GOT3 (cell line): ENCODE results near the gene MYL3.

Experiments used
- DNase-seq: peaks from one replicate; lab custom pipeline; 2025; ENCODE audit warnings: mixed read lengths; lab: John Stamatoyannopoulos, UW

MYL3 gene

DNA sequence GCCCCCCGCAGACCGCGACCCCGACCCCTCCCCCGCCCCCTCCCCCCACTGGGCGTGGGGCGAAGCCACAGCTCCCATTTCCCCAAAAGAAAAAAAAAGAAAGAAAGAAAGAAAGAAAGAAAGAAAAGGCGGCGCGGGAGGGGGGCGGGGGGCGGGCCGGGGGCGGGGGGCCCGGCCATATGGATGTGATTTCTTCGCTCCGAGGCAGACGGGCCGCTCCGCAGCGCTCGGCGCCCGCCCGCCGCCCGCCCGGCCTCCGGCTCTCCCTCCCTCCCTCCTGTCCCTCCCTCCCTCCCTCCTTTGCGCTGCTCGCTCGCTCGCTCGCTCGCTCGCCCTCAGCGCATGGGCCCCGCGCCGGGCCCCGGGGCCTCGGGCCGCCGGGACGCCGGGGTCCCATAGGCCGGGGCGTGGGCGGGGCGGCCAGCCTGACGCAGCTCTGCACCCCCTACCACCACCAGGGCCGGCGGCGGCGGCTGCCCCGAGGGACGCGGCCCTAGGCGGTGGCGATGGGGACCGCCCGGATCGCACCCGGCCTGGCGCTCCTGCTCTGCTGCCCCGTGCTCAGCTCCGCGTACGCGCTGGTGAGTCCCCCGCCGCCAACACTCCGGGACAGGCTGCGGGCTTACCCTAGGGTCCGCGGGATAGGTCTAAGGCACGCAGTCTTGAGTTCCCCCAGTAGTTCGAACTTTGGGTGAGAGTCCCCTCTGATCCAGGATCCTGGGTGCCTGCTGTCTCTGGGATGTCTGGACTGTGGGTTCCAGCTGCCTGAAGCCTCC, 20.0 kb upstream of the MYL3 start:
- no peak for DNase-seq

DNA sequence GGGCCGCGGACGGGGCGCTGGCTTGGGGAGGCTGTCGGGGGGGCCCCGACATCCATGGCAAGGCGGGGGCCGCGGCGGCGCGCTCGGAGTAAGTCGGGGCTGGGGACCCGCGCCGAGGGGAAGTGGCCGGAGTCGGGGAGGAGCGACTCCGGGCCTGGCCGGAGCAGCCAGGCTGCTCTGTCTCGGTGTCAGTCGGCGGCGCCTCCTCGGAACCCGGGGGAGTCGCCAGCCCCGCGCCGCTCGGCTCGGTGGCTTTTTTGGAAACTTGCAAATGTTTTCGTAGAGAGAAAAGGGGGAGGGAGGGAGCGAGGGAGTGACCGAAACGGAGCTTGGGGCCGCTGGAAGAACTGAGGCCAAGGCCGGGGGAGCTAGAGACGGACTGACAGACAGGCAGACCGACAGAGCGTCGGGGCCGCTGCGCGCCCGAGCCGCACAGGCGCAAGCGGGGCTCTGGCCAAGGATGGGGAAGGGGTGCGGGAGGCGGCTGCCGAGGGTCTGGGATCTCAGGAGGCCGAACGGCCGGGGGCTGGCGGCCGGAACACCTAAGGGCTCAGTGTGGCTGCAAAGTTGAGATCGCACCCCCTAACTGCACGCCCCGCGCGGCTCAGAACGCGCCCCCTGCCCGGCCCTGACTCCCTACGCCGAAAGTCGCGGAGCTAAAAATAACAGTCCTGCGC, 19.3 kb upstream of the MYL3 start:
- no peak for DNase-seq

DNA sequence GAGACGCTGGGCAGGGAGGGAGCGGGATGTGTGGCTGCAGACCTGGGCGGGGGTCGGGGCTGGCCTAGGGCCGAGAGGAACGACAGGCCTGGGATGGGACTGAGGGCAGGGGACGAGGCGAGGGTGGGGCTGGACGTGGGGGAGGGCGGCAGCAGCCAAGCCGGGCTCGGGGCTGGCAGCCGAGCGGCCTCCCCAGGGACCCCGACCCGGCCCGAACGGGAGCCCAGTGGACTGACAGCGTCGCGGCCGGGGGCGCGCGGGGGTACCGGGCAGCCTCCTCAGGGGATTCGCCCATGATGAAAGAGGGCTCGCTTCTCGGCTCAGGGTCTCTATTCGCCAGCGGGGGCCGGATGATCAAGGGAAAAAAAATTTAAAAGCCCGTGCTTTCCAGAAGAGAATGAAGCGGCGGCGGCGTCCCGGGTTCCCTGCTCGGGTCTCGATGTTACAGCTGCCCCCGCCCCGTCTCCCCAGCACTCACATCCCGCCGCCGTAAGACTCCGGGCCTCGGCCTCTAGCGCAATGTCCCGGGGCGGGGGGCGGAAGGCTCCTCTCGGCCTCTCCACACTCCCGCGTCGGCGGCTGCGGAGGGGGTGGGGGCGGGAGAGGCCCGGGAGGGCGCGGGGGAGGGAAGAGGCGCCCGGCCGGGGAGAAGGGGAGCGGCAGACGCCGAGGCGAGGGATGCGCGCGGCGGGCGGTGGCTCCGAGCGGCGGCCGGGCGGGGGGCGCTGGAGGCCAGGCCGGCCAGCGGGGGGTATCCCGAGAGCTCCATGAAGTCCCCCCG, 18.5 kb upstream of the MYL3 start:
- DNase-seq: no peak

DNA sequence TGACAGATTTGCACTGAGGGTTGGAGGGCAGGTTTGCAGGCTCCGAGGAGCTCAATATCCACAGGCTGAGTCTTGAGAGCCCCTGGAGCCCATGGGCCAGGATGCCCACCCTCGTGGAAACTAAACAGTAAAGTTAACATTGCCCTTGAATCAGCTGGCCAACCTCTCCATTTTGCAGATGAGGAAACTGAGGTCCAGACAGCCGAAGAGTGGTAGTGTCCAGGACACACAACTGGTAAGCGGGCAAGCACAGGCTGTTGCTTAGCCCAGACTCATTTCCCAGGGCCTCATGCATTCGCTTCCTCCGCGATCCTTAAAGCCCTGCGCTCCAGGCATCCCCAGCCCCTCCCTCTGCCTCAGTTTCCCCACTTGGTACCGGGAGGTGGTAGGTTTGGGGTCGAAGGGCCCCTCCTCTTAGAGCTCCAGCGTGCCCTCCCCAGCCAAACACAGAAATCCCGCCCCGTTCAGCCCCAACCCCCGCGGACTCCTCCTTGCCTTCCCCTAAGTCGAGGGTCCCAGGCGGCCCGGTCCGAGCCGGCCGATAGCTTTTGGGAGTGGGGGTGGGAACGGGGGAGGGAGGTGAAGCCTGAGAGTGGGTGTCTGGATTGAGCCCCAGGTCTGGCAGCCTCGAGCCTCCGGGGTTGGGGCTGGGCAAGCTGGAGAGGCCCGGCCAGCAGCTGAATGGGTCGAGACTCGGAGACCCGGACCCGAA, 17.8 kb upstream of the MYL3 start:
- no peak for DNase-seq

DNA sequence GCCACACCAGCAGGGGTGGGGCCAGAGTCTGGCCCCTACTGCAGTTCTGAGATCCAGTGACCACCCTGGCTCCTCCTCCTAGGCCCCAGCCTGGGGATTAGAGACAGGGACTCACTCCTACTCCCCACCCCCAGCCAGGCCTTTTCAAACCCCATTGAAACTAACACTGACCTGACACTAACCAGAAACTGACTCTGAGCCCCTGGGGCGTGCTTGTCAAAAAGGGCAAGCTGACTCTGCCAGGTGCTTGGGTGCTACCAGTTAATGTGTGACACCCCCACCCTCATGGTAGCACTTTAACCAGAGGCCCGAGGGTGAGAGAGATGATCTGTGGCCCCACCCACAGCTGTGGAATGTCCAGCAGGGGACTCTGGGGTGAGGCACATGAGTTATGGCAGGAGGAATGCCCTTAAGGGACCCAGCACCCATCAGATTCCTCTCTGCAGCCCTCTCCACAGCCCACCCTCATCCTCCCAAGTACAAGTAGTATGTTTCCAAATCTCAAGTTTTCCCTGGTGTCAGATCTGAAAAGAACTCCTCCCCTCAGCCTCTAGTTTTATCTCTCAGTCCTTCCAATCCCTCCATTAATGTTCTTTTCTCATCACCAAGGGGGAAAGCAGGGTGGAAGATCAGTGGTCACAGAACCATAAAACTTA, 15.7 kb upstream of the MYL3 start:
- DNase-seq: no peak

DNA sequence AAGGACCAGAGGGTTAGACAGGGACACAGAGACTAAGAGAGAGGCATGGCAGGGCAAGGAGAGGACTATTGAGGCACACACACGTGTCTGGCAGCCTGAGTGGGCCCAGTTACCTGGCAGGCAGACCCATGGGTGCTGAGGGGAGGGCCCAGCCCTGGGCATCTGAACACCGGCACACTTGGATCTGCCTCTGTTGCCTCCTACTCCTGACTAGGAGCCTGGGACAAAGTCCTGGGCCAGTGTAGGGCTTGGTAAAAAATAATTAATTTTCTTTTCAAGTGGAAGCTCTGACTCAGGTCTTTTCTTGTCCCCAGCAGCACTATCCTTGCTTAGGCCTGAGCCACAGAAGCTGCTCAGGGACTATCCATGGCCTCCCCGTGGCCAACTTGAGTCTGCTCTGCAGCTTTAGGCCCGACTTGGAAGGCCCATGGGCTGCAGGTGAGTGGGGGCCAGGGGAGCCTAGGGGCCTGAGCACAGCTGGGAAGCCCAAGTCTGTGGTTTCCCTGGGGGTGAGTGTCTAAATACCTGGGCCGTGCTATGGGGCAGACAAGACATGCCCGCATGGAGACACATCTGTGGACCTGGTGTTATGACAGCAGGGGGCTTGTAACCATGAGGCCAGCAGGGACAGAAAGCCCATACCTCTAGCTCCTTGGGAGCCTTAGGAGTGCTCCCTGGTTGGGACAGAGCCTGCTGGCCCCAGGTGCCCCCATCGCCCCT, 14.3 kb upstream of the MYL3 start, which contains the start of gene PTH1R:
Gene PTH1R (plus strand): TSS at position 316 of the 720 bp plus-strand sequence. CDS start 5,839 bp downstream, outside the sequence.
- DNase-seq: no peak

DNA sequence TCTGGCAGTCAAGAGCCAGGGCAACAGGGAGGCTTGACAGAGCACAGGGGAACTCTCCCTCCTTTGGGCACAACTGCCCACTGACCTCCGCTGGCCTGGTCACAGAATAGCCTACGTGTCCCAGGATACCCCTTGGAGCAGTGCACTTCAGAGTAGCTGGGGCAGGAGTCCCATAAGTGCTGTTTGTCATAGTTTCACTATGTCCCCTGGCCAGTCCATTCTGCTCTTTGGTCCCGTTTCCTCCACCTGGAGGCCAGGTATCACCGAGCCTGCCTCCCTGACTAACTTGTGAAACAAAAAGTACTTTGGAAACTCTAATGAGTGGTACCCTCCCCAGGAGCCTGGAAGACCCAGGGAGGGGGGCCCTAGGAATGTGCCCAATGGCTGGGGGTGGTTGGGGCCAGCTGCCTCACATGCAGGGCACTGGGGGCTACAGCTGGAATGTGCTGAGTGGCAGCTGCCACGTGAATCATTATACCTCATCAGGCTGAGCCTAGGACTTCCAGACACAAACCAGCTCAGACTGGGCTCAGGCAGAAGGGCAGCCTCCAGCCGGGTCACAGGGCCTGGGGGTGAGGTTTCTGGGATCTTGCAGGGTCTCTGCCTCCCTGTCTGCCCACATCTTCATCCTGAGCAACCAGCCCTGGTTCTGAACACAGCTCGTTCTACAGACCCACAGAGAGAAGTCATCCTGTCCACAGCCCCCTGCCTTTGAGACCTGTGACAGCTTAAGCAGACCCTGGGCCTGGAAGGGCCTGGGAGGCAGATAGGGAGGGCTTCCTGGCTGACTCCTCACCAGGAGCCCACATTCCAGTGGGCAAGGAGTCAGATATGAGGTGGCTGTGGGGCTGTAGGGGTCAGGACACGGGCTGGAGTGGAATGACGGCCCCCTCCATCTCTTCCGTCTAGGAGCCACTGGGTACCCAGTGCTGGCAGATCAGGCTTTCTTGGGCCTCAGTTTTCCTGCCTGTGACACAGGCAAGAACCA, 13.4 kb upstream of the MYL3 start:
- DNase-seq: no peak

DNA sequence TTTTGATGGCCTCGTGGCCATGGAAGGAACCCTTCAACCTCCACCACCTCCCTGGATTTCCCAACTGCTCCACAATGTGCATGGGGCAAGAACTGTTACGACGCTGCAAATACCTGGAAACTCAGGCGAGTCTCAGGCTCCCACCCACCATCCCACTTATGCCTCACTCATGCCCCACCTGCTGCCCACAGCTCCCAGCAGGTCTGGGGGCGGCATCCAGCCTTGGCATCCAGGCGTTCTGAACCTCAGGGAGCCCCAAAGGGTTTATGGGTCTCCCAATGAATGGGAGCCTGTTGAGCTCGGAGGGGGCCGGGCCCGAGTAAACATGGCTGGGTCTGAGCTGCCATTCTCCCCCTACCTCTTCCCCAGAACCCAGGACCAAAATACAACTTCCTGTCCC, 12.3 kb upstream of the MYL3 start:
- no peak for DNase-seq

DNA sequence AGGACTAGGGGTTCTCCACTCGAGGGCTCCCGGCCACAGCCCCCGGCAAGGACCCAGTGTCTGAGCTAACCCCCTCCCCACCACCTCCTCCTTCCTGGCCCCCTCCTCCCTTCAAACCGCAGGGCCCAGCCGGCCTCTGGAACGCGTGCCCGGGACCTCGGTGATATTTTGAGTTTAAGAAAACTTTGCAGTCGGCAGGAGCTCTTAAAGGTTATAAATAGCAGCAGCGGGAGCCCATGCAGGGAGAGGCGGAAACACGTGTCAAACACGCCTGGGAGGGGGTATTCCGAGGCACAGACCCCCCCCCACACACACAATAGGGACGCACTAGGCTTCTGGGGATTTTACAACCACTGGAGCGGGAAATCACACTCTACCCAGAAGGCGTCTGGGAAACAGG, 11.2 kb upstream of the MYL3 start:
- no peak for DNase-seq

DNA sequence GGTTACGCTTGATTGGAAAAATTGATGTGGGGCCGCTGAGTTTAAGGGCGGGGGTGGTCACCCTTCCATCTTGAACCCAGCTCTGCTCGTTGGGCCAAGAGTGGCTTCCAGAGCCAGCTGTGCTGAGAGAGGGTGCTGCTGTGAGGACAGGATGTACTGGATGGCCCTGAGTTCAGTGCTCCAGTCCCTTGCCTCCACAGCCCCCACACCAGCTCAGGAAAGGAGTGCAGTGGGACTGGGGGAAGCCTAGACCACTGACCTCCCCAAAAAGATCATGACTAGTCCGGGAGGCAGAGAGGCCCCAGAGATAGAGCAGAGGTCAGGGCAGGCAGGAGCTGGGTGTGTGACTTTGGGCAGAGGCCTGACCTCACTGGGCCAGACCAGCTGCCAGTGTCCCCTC, 10.3 kb upstream of the MYL3 start:
- no peak for DNase-seq

DNA sequence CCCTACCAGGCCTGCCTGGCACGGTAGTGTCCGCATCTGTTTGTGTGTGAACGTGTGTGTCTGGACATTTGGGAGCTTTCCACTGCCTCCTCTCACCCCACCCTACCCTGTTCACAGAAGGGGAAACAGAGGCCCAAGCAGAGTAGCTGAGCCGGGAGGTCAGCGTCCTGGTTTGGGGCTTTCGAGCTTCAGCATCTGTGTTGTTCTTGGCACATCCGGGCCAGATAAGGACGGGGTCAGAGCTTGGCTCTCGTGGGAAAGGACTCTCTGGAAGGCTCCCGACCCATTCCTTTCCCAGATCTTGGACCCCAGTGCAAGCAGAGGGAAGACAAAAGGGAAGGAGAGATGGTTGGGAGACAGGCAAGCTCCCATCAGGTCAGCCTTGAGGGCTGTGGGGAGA, 8.0 kb upstream of the MYL3 start:
- DNase-seq: no peak

DNA sequence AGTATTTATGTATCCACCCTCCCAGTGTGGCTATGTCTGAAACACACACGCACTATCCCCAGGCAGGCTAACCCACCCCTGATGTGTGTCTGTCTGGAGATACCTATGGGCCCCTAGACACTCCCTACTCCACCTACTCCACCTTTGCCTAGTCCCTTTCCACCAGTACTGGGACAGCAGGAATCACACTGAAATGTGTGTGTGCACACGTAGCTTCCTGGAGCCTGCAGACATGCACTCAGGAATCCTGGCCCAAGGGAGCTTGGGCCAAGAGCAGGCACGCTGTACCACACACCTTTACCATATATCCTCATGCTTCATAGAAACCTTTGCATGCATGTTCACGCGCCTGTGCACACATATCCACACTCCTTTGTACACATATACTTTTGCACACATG, 7.4 kb upstream of the MYL3 start:
- DNase-seq: no peak

DNA sequence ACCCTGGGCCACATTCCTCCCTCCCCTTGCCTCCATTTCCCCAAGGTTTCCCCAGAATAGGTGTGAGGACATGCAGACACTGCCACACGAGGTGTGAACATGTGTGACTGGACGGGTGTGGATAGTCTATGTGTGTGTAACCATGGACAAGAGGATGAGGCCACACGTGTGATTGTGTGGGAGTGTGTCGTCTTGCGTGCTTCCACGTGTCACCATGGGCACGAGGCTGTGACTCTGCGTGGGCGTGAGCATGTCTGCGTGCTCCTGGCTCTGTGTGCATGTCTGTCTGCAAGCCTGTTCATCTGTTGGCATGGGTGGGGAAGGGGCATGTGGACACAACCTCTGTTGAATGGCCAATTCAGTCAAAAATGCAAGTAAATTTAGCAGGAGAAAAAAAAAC, 6.2 kb upstream of the MYL3 start:
- no peak for DNase-seq

DNA sequence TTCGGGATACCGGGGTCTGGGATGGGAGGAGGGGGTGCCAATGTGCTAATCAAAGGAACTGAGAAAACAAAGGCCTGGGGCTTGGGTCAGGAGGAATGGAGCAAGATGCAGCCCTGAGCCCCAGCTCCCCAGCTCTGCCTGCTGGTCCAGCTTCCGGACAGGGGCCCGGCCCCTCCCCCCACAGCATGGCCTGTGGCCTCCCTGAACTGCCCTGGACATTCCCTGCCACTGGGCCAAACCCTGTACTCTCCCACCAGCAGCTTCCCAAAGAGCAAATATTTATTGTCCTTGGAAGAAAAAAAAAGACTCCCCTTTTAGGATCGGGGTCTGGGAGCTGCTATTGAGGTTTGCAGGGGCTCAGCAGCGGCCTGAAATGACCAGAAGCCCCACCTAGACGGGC, 5.7 kb upstream of the MYL3 start:
- no peak for DNase-seq

DNA sequence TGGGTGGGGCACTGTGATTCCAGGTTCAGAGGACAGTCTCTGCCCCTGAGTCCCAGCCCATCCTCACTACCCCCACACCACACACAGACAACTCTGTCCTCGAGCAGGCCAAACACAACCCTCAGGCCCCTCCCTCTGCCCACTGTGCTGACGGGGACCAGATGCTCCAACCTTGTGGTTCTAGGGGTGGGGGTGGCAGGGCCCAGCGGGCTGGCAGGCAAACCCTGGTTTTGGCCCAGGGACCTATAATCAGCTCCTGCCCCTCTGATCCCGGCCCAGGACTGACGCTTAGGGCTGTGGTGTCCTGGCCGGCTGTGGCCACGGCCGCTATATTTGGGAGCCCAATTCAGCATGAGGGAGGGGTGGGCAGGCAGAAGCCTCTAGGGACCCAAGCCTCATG, 5.0 kb upstream of the MYL3 start:
- no peak for DNase-seq

DNA sequence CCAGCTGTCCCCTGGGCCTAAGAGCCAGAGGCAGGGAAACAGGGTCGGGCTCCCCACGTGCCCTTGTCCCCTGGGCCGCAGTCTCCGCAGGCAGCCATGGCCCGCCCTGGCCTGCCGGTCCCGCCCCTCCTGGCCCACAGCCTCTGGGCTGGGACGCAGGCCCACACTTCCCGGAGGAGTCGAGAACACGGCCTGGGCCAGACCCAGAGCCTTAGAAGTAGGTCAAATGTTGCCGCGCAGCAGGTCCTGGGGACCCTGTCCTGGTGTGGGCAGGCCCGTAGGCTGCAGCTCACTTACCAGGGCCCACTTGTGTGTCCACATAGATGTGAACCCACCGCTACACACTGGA, 4.3 kb upstream of the MYL3 start:
- DNase-seq: no peak

DNA sequence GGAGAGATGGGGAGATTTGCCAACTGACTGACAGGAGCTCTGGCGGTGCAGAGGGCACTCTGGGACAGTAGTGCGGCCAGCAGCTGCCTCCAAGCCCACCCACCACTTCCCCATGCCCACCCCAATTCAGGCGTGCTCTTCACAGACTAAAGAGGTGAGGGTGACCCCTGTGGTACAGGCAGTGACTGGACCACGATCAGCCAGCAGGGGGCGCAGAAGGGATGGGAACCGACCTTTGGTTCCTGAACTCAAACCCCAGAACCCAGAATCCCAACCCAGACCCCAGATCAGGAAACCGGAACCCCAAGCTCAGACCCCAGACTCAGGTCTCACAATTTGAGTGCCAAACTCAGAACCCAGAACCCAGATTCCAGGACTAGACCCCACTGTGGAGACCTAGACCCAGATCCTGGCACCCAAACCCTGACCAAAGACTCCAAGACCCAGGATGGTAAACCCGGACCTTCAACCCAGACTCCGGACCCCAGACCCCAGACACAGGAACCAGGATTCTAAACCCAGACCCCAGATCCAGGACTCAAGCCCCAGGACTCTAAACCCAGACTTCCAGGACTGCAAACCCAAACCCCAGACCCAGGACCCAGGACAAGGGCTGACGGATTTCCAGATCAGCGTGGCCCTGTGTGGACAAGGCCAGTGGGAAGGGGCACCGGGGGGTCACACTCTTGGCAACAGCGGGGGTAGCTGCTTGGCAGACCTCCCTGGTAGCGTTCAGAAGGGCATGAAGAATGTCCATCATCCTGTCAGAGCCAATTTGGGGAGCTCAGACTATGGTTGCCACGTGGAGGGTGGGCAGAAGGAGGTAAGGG, 3.7 kb upstream of the MYL3 start:
- peak; percentile 35 for DNase-seq

DNA sequence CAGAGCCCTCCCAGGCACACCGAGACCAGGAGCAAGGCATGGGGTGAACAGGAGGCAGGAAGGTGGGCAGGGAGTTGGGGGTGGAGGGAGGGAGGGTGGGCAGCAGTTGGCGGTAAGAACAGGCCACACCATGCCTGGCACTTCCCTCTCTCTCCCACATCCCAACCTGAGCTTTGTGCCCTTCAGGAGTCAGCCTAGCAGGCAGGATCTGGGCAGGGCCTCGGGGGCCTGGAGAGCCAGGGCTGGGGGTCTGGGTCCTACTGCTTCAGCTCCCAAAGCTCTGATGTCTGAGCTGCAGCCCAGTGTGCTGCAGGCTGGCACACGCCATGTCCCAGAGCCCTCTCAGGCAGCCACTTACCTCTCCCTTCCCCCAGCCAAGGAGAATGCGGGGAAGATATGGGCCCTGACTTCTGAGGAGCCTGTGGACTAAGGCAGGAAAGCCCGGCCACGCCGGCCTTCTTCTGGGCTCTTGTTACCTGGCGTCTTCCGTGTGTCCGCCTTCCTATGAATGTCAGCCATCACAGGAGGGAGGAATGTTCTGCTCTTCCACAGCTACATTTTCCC, 2.9 kb upstream of the MYL3 start:
- no peak for DNase-seq

DNA sequence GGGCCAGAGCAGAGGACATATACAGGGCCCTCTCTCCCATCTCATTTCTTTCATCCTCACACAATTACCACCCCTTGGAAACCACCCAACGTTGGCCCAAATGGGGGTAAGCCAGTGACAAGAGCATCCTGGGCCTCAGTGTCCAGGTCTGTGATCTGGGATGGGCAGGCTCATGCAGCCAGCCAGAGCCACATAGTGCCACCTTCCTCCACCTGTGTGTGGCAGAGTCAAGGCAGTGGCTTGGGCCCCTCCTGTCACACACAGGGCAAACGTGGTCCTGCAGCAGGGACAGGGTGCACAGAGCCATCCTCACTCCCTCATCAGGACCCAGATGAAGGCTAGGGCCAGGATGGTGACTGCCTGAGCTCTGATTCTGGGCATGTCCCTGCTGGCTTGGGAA, 2.3 kb upstream of the MYL3 start:
- DNase-seq: no peak
